CMK (cell line): ENCODE measurements around the gene CHKA.
"Not testable (repeated sequence)": the region's sequence is repeated elsewhere in the genome, so short reads cannot be mapped to it uniquely, and the experiment has no call there.

ENCODE experiments used
- DNase-seq: peaks from one replicate; pipeline ENCODE4 v3.0.0-alpha.2; 2010; ENCODE audit warnings: low read depth

Gene CHKA

DNA sequence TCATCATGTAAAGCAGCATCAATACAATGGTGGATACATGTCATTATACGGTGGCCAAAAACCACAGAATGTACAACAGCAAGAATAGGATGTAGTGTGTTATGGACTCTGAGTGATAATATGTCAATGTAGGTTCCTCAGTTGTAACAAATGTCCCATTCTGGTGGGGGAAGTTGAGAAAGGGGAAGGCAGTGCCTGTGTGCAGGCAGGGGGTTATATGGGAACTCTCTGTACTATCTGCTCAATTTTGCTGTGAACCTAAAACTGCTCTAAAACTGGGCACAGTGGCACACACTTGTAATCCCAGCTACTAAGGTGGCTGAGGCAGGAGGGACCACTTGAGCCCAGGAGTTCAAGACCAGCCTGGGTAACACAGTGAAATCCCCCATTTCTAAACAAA is 5.9 kb downstream of the CHKA start:
- no peak for DNase-seq

DNA sequence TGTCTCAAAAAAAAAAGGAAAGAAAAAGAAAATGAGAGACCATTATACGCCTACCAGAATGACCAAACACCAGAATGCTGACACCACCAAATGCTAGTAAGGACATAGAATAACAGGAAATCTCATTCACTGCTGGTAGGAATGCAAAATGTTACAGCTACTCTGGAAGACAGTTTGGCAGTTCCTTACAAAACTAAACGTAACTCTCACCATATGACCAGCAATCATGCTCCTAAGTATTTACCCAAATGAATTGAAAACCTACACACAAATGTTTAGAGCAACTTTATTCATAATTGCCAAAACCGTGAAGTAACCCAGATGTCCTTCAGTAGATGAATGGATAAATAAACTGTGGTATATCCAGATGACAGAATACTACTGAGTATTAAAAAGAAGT is 7.2 kb downstream of the CHKA start:
- DNase-seq = no peak

DNA sequence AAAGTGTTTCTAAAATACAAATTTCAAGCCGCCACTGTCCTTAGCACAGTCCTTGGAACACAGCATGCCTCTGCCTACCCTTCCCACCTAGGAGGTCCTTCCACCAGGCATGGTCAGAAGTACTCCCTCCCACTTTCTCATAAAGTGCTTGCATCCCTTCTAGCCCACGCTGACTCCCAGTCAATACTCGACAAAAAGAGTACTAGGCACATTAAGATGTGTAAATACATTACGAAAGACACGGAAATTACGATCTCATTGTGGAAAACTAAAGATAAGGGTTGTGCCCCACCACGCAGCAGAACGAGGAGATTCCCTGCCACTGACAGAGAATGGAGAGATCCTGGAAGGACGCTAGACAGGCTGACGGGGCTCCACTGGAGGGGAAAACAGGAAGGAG is 13.5 kb downstream of the CHKA start:
- DNase-seq = no peak

DNA sequence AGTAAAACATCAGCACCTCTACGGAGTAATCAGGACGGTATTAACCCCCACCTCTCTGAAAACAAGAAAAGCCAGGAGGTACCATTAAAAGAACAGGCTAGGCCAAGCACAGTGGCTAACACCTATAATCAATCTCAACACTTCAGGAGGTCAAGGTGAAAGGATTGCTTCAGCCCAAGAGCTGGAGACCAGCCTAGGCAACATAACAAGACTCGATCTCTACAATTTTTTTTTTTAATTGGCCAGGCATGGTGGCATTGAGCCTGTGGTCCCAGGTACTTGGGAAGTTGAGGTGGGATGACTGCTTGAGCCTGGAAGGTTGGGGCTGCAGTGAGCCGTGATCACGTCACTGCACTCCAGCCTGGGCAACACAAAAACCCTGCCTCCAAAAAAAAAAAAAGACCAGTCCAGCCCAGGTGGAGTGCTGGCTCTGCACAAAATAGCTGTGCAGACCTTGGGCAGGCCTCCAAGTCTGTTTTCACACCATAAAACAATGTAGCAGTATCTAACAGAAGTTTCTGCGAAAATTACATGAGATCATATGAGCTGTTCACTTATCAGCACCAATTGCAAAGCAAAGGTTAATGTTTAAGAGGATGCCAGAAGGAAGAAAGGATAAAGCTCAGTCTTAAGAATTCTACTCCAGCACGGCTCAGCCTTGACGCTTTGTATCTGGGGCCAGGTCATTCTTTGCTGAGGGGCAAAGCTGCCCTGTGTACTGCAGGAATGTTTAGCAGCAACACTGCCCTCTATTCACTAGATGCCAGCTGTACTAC is 14.8 kb downstream of the CHKA start:
- DNase-seq = no peak

DNA sequence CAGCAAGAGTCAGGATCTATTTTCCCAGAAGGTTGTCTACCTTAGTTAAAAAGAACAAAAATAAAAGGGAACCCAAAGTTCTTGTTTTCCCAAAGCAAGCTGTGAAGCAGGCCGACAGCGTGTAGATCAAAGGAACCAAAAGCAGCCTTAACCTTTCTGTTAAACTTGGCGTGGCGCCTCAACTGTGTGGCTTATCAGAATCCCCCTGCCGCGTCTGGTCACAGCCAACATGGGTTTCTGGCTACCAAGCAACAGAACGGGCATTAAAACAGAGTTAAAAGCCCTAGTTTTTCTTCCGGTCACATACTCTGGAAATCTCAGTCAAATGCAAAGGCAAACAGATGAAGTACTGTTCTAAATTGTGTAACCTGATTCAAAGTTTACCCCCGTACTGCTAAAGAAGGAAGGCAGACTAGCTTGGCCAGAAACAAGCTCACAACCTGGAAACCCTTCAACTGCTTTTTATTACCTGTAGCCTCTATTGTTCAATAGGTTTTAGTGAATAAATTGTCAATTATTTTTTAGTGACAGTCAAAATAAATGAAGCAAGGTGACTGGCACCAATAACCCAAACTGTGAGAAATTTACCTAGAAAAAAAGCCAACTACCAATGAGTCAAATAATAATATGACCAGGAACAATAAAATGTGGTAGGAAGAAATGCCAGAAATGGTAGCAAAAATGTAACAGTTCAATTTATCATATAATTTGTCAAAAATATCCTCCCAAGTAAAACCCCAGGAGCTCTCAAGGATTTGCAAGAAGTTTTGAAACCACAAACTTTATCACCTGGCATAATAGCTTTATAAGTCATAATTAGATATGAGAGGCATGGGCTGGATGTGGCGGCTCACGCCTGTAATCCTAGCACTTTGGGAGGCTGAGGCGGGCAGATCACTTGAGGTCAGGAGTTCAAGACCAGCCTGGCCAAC is 21.4 kb downstream of the CHKA start:
- DNase-seq = no peak

DNA sequence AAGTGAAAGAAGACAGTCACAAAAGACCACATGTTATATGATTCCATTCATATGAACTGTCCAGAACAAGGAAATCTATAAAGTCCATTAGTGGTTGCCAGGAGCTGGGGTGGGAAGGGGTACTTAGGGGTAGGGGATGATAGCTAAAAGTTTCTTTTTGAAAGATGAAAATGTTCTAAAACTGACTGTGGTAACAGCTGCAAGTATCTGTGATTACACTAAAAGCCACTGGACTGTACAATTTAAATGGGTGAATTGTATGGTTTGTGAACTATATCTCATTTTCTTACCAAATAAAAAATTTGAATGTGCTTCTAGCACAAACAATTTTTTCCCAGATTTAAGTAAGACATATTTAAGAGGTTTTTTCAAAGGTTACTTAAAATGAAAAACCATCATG is 22.1 kb downstream of the CHKA start:
- no peak for DNase-seq

DNA sequence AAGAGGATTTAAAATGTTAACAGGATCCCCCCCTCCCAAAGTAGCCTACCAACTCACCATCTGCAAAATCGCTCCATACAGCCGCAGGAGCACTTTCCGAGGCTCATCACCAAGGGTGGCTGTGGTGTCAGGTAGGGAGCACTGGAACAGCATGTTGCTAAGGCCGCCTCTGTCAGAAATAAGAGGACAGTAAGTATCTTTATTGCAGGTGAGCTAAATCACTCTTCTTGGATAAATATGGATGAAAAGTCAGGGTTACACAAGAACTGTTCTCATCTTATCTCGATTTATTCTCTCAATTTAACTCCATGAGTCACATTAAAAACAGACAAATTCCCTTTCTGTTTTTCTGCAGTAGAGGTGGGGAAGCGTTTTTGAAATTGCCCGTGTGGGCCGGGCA is 24.2 kb downstream of the CHKA start:
- no peak for DNase-seq

DNA sequence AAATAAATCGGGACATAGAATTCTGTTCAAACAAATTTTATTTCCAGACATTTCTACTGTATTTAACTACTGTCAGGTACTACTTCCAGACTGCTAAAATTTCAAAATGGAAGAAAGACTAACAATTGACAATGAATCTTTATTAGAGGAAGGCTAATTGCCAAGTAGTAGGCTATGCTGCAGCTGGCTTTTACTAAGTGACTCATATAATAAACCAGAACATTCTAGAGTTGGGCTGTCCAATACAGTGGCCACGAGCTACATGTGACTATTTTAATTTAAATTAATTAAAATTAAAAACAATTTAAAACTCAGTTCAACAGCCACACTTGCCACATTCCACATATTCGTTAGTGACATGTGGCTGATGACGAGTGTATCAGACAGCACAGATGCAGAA is 27.6 kb downstream of the CHKA start:
- no peak for DNase-seq

DNA sequence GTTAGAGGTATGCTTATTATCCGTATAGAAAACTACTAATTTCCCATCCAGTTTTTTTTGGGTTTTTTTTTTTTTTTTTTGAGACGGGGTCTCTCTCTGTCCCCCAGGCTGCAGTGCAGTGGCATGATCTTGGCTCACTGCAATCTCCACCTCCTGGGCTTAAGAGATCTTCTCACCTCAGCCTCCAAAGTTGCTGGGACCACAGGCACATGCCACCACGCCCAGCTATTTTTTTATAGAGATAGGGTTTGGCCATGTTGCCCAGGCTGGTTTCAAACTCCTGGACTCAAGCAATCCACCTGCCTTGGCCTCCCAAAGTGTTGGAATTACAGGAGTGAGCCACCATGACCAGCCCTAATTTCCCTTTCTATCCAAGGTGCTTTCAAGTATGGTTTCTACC is 28.2 kb downstream of the CHKA start:
- DNase-seq = not testable (repeated sequence)

DNA sequence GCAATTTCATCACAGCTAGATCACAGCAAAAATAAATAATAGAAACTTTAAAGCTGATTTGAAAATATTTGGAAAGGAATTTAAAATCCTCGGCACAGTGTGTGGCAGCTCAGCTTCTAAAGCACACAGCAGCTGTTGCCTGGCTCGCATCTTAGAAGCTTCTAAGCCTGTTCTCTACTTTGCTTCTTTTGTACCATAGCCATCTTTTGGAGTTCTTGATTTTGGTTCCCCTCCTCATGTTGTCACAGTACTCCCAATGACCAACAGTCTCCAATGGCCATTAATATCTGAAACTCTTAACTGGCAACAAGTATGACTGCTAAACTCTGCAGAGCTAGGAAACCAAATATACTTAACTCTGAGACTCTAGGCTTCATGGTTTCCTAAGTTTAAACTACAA is 28.8 kb downstream of the CHKA start:
- DNase-seq = no peak

DNA sequence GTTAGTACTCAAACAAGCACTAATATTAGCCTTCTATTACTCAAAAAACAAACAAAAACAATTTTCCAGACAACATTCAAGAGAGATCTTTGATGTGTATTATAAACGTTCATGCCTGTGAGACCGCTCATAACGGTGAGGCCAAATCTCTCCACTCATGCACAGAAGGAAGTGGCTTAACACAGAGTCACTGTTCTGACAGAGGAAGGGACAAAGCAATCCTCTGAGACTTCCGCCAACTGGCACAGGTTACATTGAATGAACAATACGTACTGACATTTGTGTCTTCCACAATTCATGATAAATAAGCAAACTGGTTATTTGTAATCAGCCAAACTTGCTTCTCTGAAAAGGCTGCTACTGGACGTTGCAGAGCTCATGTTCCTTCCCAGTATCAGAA is 30.5 kb downstream of the CHKA start:
- no peak for DNase-seq

DNA sequence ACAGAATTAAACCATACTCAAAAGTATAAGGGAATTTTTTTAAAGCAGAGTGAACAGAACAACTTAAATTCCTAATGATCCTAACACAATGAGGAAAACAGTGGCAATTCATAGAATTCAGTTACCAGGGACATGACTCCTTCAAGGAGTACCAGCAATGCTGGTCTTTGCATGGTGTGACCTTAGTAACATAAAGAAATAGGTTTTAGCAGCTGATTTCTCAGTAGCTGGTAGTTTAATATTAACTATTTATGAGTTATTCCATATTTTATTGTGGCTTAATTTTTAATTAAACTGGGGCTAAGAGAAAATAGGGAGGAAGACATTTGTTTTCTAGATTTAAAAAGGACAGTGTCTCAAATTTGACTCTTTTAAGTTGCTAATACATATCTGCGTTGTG is 30.9 kb downstream of the CHKA start:
- no peak for DNase-seq

DNA sequence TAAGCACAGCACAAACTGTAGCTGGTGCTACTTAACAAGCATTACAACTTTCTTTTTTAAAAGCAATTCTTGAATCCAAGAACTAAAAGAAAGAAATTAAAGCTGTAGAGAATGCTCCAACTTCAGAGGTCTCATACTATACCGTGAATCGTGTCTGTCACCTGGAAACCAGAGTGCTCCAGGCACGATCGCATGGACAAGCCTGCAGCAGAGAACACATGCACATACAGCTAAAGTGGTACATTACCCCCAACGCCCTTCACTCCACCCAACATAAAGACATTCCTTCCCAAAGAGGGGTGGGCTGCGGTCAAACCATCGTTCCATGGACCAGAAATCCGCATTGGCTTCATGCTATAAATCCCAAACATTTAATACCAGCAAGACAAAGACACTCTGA is 31.5 kb downstream of the CHKA start:
- DNase-seq = no peak

DNA sequence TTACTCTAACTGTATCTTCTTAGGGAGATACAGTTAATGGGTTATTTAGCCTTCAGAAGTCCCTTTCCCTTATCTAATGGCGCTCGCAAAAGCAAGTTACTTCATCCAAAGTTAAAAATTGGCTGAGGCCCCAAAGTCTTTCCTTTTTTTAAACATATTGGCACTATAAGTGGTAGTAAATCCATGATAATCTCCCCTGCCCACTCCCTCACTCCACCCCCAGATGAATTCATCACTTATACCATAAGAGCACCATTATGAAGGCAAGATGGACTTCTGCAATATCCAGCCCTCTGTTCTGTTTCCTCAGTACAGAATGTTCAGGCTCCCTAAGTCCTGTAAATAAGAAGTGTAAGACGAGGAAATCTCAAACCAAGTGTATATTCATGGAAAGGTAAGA is 37.7 kb downstream of the CHKA start:
- no peak for DNase-seq

DNA sequence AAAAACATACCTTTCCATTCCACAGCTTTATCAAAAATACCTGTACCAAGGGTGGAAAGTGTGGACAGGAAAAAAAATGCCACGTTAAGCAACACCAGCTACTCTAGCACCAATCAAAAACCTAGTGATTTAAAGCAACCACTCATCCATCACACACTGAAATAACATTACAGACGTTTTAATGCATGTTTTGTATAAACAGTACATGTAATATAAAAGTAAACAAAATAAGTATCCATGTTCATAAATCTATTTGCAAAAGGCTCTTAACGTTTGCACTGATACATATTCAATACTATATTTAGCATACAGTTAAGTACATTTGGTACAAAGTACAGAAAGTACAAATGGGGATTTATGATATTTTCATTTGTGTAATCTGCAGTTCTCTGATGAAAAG is 38.7 kb downstream of the CHKA start:
- no peak for DNase-seq

DNA sequence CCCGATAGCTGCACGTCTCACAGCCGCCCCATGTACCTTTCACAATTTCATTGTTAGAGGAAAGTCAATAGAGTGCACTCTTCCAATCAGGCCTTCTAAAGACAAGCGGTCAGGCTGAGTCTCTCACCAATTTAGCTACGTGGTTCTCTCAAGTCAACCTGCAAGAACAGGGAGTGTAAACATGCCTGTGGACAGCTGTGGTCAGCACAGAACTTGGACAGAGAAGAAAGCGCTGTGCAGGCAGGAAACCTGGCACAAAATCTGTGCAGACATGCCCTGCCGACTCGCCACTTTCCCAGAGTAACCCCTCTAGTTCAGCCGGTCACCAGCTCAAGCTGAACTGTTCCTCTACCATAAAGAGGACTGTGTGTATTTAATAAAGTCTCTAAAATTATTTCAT is 39.5 kb downstream of the CHKA start:
- DNase-seq = no peak

DNA sequence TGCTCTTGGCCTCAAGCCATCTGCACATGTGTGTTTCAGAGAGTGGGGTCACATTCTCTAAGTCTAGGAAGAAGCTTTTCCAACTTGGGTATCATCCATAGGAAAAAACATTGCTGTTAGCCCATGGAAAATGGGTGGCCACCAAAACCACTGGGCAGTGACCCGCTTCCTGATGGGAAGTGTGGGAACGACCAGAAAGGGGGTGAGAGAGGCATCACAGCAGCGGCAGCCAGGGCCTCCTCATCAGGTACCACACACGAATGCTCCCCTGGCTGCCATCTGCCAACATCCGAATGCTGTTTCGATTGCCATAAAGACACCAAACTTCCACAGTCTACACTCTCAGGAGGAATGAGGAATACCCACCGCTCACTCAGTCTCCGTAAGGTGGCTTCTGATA is 40.3 kb downstream of the CHKA start:
- no peak for DNase-seq

DNA sequence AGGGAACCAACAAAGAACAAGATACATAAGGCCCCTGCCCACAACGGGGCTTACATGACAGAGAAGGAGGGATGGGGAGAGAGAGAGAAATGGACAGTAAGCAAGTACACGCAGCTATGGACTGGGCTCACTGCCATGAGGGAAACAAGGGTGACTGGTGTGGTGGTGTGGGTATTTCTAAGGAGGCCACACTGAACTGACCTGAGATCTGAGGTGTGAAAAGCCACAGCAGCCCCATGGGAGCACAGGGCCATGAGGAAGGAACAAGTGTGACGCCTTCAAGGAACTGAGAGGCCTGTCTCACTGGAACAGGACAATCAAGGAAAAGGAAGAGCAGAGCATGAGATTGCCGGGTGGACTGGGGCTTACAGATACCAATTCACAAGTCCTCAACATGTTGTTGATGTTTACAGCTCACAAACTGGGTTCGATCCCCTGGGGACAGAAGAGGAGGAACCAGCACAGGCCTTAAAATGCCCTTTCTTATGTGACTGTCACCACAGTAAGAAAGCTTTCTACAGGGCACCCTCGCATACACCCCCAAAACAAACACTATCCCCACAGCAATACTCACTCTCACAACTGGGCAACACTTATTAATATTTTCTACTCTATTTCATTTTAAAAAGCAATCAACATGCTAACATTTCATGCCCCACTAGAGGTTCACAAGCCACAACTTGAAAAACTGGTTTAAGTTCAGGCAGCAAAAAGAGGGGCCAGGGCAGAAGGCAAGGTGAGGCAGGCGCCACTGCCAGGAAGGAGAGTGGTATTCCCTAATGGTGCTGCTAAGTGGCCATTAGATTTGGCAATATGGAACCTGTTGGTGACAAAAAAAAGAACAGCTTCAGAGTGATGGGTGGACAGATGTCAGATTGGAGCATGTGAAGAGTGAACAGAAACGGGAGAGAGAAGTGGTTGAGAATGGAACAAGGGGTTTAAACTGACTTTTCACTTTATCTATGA is 43.3 kb downstream of the CHKA start:
- DNase-seq = no peak

DNA sequence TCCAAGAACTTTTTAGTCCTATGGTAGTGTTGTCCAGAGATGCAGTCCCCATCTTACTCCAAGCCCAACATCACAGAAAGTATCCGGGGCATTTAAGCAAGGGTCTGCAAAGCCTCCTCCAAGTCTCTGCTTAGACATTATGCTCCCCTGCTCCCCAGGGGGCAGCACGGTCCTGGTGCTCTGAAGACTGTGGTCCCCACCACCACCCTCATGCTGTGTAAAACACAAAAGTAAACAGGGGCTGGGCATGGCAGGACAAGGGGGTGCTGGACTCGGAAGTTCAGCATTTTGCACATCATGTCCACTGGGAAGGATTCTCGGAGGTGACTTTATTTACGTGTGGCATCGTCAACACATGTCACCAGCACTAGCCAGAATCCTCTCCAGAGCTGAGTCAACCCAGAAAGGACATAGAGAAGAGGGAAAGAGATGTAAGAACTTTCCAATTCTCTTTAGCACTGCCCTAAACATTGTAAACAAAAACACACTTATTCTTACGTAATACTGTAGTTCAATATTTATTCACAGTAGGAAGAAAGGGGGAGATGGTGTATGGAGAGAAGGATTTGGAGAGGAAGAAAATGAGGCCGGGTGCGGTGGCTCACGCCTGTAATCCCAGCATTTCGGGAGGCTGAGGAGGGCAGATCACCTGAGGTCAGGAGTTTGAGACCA is 44.7 kb downstream of the CHKA start:
- DNase-seq = no peak

DNA sequence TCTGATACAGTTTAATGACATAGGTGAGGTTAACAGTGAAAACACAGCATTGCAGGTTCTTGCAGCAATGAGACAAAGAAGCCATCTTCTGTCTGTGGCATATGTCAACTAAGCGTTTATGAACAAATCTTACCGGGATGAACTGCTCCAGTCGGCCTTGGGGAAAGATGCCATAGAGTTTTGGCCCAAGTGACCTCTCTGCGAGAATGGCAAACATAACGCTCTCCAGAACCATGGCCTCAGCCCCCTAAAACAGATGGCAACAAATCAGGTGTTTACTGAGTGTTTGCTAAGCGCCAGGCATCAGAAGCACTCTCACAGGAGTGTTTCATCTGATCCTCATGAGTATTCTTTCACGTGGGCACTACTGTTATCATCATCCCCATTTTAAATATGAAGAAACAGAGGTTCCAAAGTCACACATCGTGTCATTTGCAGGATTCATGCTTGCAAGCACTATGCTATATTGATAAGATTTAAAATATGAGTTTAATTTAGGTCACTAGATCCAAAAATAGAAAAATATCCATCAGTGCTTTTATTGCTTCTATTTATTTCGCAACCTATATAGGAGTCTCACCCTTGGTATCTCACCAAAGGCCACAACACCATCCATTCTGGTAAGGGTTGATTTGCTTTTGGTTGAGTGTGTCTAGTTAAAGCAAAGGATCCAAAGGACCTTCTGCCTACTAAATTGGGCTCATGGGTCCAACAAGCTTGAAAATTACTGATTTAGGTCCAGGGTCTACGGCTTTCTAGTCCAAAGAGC is 46.4 kb downstream of the CHKA start:
- no peak for DNase-seq
